Posterior cingulate gyrus (tissue), 11 donors: ENCODE results near the gene DAPK2.
"Not testable (repeated sequence)": the region's sequence is repeated elsewhere in the genome, so short reads cannot be mapped to it uniquely, and the experiment has no call there.

Experiments used
- DNase-seq, 10 donors: peaks; one replicate each; pipeline versions ENCODE4 v3.0.0 to v3.0.0-alpha.2; 2020 to 2021; ENCODE audit warnings: mixed read lengths in 3 of 10
- intact Hi-C: fragments of 100-400 bp; cut with DNase I; formaldehyde crosslinking; loops from one replicate; pipeline ENCODE4 v1.15.1; 2023

The DAPK2 gene

GRCh38 chr15:64046421-64047153 lies at the start of gene DAPK2:
Gene DAPK2, minus strand, starts transcription at chr15:64046485. Its CDS starts 6,224 bp downstream, at chr15:64040261.
- intact Hi-C loops, result loop anchor here (1.0 to 5.0 kb wide), 2 partner anchors 39 to 101 kb away; no protein-coding TSS in a partner anchor
- peak; percentile 35 to 96 (median 66) for DNase-seq

GRCh38 chr15:64095431-64095794 lies 49.1 kb upstream of the DAPK2 start:
- DNase-seq, result no peak

DNA sequence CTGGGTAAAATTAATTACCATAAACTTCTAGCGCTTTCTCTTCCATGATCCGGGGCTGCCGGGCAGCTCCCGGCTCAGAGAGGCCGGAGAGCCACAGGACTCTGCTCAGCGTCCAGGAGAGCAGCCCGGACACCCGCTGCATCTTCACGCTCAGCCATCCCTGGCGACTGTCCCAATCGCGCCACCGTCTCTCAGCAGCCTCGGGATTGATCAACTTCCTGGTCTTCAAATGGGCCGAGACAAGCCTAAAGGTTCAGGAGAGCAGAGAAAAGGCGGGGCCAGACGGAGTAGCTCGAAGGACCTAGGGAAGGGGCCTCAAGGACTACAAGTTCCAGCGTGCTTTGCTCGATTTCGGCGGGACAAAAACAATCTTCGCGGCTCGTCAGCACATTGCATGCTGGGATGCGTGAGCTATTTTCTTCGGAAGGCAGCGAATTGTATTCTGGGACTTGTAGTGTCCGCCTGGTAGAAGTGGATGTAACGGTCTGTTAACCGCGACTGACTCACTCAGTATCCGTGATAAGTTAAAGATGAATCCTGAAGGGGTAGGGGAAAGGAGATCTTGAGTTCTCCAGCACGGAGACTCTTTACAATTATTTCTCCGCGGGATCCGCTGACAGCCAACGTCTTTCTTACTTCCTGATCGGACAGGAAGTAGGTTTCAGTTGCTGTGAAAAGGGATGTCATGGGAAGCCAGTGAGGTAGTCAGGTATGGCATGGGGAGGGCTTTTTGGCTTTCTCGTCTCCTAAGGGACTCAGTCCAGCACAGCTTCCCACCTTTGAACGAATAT lies 47.5 kb upstream of the DAPK2 start, which contains the start of gene CIAO2A:
Gene CIAO2A (minus strand): TSS at position 212 of the 791 bp plus-strand sequence. CDS start 70 bp downstream, at position 142.
- intact Hi-C loops, result no loop called here
- peak; percentile 91 to 99 (median 94) for DNase-seq

More at GRCh38 chr15:64095431-64095794, 49.1 kb upstream of the DAPK2 start:
- intact Hi-C loops, result loop anchor here (5.0 kb wide), 1 partner anchor 57 kb away; the partner anchor contains the start of gene SNX22

GRCh38 chr15:64092864-64093626 lies 46.8 kb upstream of the DAPK2 start:
- DNase-seq, result peak in 5 of 10 donors; percentile 23 to 86 (median 25)
- intact Hi-C loops, result no loop called here

- no peak for DNase-seq
- intact Hi-C loops, result no loop called here
These were observed 46.0 kb upstream of the DAPK2 start for GRCh38 chr15:64092075-64092820.

- intact Hi-C loops, result no loop called here
- no peak for DNase-seq
These were observed 44.2 kb upstream of the DAPK2 start for GRCh38 chr15:64090527-64090926.

GRCh38 chr15:64089543-64090280 lies 43.4 kb upstream of the DAPK2 start:
- intact Hi-C loops, result no loop called here
- no peak for DNase-seq

GRCh38 chr15:64082757-64083156 lies 36.5 kb upstream of the DAPK2 start:
- DNase-seq, result no peak
- intact Hi-C loops, result no loop called here

DNA sequence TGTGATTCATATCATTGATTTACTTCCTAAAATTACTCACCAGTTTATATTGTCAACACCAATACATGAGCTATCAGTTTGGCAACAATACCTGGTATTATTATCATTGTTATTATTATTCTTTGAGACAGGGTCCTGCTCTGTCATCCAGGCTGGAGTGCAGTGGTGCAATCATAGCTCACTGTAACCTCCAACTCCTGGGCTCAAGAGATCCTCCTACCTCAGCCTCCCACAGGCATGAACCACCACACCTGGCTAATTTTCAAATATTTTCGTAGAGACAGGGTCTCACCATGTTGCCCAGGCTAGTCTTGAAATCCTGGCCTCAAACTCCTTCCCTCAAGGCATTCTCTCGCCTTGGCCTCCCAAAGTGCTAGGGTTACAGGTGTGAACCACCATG lies 27.2 kb upstream of the DAPK2 start:
- DNase-seq, intact Hi-C loops: not testable (repeated sequence)

DNA sequence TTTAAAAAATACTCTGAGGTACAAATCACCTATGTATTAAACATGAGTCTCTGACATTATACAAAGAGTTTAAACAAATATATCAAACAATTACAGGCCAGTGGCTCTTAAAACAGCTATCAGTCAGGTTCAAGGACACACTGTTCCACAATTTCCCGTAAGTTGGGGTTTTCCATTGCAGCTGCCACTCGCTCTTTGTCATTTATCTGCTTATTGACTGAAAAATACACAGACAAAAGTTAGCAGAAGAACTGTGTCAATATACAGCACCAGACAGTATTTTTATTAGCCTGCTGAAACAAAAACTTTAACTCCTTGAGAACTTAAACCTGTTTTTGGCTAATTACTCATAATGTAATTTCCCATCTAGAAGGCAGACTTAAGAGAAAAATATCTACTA lies 26.5 kb upstream of the DAPK2 start:
- DNase-seq, result no peak

GRCh38 chr15:64071931-64072765 lies 25.9 kb upstream of the DAPK2 start:
- intact Hi-C loops, result no loop called here
- DNase-seq, result no peak

More for the DNA sequence above, 26.5 kb upstream of the DAPK2 start:
- intact Hi-C loops, result no loop called here

DNA sequence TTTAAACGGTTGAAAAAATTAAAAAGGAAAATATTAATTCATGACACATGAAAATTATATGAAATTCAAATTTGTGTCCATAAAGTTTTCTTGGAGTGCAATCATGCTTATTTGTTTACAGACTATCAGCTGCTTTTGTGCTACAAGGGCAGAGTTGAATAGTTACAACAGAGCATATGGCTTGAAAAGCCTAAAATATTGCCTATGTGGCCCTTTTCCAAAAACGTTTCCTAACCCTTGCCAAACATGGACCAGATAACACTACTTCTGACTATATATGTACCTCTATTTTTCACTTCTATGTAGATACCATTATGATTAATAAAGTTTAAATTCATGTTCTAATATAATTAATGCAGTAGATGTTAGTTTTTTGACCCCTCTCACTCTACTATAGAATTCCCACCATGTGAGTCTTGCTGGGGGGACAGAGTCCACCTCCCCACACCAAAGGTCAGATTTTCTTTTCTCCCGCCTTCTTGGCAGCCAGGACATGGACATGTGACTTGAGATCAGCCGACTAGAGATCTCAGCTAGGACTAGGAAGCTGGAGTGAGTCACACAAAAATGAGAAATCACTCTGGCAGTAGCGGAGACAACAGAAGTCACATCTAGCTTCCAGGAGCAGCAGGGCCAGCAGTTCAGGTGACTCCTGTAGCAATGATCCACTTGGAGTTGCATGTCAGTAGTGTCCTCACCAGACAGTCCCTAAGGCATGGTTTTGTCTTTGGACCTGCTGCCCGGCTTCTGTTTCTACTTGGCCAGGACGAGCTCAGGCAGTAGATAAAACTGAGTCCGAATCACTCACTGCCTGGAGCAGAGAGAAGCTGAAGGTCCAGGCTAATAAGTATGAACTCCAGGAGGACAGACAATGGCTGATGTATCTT lies 24.9 kb upstream of the DAPK2 start:
- intact Hi-C loops, result no loop called here
- DNase-seq, result peak in 2 of 10 donors; percentile 25 to 35

- intact Hi-C loops, result no loop called here
- no peak for DNase-seq
These were observed 23.8 kb upstream of the DAPK2 start for GRCh38 chr15:64070106-64070505.

DNA sequence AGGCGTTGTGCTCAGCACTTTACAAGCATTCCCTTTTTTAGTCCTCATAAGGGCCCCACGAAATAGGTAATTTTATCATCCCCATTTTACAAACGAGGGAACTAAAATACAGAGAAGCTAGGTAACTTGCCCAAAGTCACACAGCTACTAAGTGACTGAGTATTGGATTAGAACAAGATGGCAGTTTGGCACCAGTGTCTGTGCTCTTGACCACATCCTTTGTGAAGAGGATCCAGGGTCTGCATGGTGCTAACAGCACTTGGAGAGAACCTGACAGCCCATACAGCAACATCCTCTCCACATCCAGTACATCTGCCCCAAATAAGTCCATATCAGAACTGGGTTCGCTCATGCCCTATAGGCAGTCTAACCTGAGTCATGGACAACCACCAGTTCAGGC lies 21.8 kb upstream of the DAPK2 start:
- DNase-seq, result no peak
- intact Hi-C loops, result loop anchor here (5.0 to 10.0 kb wide), 2 partner anchors 233 to 456 kb away; partner anchors contain the start of gene HERC1

DNA sequence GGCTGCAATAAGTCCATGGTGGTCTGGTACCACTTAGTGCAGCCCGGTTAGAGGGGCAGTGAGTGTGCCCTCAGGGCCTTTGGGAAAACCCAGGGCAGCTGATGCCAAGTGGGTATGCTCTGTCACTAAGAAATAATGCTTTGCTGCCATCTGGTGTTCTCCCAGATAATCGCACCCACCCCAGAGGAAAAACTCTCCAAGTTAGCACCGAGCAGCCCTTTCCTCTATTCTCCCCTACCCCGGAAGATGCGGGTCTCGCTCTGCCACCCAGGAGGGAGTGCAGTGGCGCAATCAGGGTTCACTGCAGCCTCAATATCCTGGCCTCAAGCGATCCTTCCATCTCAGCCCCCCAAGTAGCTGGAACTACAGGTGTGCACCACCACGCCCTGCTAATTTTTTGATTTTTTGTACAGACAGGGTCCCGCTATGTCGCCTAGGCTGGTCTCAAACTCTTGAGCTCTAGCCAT lies 21.3 kb upstream of the DAPK2 start:
- intact Hi-C loops, result loop anchor here (1.0 to 10.0 kb wide), 3 partner anchors 233 to 455 kb away; partner anchors contain the start of gene HERC1
- peak in 7 of 10 donors; percentile 43 to 89 (median 71) for DNase-seq

- DNase-seq, result no peak
- intact Hi-C loops, result loop anchor here (5.0 to 10.0 kb wide), 2 partner anchors 232 to 454 kb away; partner anchors contain the start of gene HERC1
These were observed 20.2 kb upstream of the DAPK2 start for GRCh38 chr15:64066451-64066850.

- intact Hi-C loops, result loop anchor here (10.0 kb wide), 1 partner anchor 226 kb away; the partner anchor contains the start of gene HERC1
- no peak for DNase-seq
These were observed 14.4 kb upstream of the DAPK2 start for GRCh38 chr15:64060716-64061115.
